H9 (cell line): ENCODE measurements around the gene DEPDC5. TPM values are rescaled to one million over a fixed set of nuclear protein-coding genes. Genes with fewer than 3 reads are reported as not detected.
A peak's percentile ranks its signal among the peaks of the same experiment; 100 is the strongest.

ENCODE experiments used
- DNase-seq: peaks from one replicate; pipeline ENCODE4 v3.0.0-alpha.2; 2017
- H2AFZ ChIP-seq: one replicate; pipeline ENCODE4 v1.6.1; 2013; ENCODE audit warnings: mild to moderate bottlenecking, low read length, control low read depth, moderate library complexity
- H2AK5ac ChIP-seq: 2 replicates; pipeline ENCODE4 v1.6.1; 2013; ENCODE audit warnings: low read length, control low read depth, mixed read lengths; ENCODE audit not compliant: insufficient read length
- H2BK120ac ChIP-seq: one replicate; pipeline ENCODE4 v1.6.1; 2013; ENCODE audit warnings: low read depth, mild to moderate bottlenecking, low read length, control low read depth, inconsistent platforms; ENCODE audit not compliant: poor library complexity, severe bottlenecking
- H2BK12ac ChIP-seq: 2 replicates; pipeline ENCODE4 v1.6.1; 2013; ENCODE audit warnings: low read length, control low read depth, mixed read lengths, low read depth; ENCODE audit not compliant: insufficient read length
- H2BK15ac ChIP-seq: 2 replicates; pipeline ENCODE4 v1.6.1; 2013; ENCODE audit warnings: low read depth, low read length, control low read depth
- H2BK20ac ChIP-seq: one replicate; pipeline ENCODE4 v1.6.1; 2013; ENCODE audit warnings: low read depth, mild to moderate bottlenecking, low read length, control low read depth, inconsistent platforms; ENCODE audit not compliant: poor library complexity, severe bottlenecking
- H2BK5ac ChIP-seq: 2 replicates; pipeline ENCODE4 v1.6.1; 2013; ENCODE audit warnings: low read length, control low read depth, mixed read lengths; ENCODE audit not compliant: insufficient read length
- H3K14ac ChIP-seq: 2 replicates; pipeline ENCODE4 v1.6.1; 2013; ENCODE audit warnings: low read length, control low read depth; ENCODE audit not compliant: insufficient read depth
- H3K18ac ChIP-seq: 2 replicates; pipeline ENCODE4 v1.6.1; 2013; ENCODE audit warnings: low read depth, mild to moderate bottlenecking, mixed read lengths, low read length, control low read depth; ENCODE audit not compliant: insufficient read length
- H3K23ac ChIP-seq: 2 replicates; pipeline ENCODE4 v1.6.1; 2013; ENCODE audit warnings: low read length, control low read depth, mixed read lengths, low read depth; ENCODE audit not compliant: insufficient read length
- H3K23me2 ChIP-seq: 2 replicates; pipeline ENCODE4 v1.6.1; 2013; ENCODE audit warnings: low read depth, mild to moderate bottlenecking, mixed read lengths, low read length, control low read depth; ENCODE audit not compliant: insufficient read length, poor library complexity, severe bottlenecking
- H3K27ac ChIP-seq: 2 replicates; pipeline ENCODE4 v1.5.1; 2013; ENCODE audit warnings: low read length, control low read depth, mixed read lengths, low read depth; ENCODE audit not compliant: insufficient read length
- H3K27me3 ChIP-seq: 2 replicates; pipeline ENCODE4 v1.6.1; 2013; ENCODE audit warnings: low read length, control low read depth, inconsistent platforms; ENCODE audit not compliant: insufficient read depth
- H3K4ac ChIP-seq: 2 replicates; pipeline ENCODE4 v1.6.1; 2013; ENCODE audit warnings: low read depth, mild to moderate bottlenecking, control low read depth, inconsistent platforms, low read length, moderate library complexity
- H3K4me1 ChIP-seq: 2 replicates; pipeline ENCODE4 v1.6.1; 2013; ENCODE audit warnings: low read length, control low read depth, inconsistent platforms; ENCODE audit not compliant: insufficient read depth
- H3K4me2 ChIP-seq: 2 replicates; pipeline ENCODE4 v1.6.1; 2013; ENCODE audit warnings: low read length, control low read depth, mixed read lengths; ENCODE audit not compliant: insufficient read length, insufficient read depth
- H3K56ac ChIP-seq: 2 replicates; pipeline ENCODE4 v1.6.1; 2013; ENCODE audit warnings: low read depth, mild to moderate bottlenecking, mixed read lengths, low read length, control low read depth; ENCODE audit not compliant: insufficient read length
- H3K79me1 ChIP-seq: 2 replicates; pipeline ENCODE4 v1.6.1; 2013; ENCODE audit warnings: low read depth, mild to moderate bottlenecking, moderate library complexity, low read length, control low read depth, inconsistent platforms; ENCODE audit not compliant: insufficient read depth, poor library complexity, severe bottlenecking
- H3K79me2 ChIP-seq: 2 replicates; pipeline ENCODE4 v1.6.1; 2013; ENCODE audit warnings: low read length, control low read depth, inconsistent platforms; ENCODE audit not compliant: insufficient read depth
- H3K9ac ChIP-seq: 2 replicates; pipeline ENCODE4 v1.6.1; 2013; ENCODE audit warnings: low read length, control low read depth, mixed read lengths; ENCODE audit not compliant: insufficient read length; ENCODE audit errors: extremely low read depth
- H3K9me3 ChIP-seq: one replicate; pipeline ENCODE4 v1.6.1; 2013; ENCODE audit warnings: low read depth, low read length, inconsistent platforms; ENCODE audit not compliant: control insufficient read depth
- H3T11ph ChIP-seq: one replicate; pipeline ENCODE4 v1.6.1; 2013; ENCODE audit warnings: mild to moderate bottlenecking, low read length, control low read depth, inconsistent platforms
- H4K20me1 ChIP-seq: one replicate; pipeline ENCODE4 v1.6.1; 2013; ENCODE audit not compliant: control insufficient read depth, insufficient read length, insufficient read depth
- H4K5ac ChIP-seq: 2 replicates; pipeline ENCODE4 v1.6.1; 2013; ENCODE audit warnings: low read depth, mild to moderate bottlenecking, mixed read lengths, low read length, control low read depth; ENCODE audit not compliant: insufficient read length
- H4K8ac ChIP-seq: replicated peaks from 2 replicates; pipeline ENCODE4 v1.6.1; 2013; ENCODE audit warnings: low read length, control low read depth, mixed read lengths, low read depth; ENCODE audit not compliant: insufficient read length
- H4K91ac ChIP-seq: 2 replicates; pipeline ENCODE4 v1.6.1; 2013; ENCODE audit warnings: low read depth, mild to moderate bottlenecking, moderate library complexity, mixed read lengths, low read length, control low read depth; ENCODE audit not compliant: insufficient read length
- H3K27ac Mint-ChIP-seq, 3 experiments: 2 replicates in 2 of 3; 3 replicates in 1 of 3; pipeline ENCODE4 v1.8.0; 2020 to 2021; ENCODE audit warnings: mixed read lengths in 3 of 3, mild to moderate bottlenecking in 1 of 3, moderate library complexity in 1 of 3
- H3K27me3 Mint-ChIP-seq: 2 replicates; pipeline ENCODE4 v1.8.0; 2021; ENCODE audit warnings: low read depth, mild to moderate bottlenecking, moderate library complexity, mixed read lengths
- H3K36me3 Mint-ChIP-seq, 3 experiments: 2 replicates in 2 of 3; 3 replicates in 1 of 3; pipeline ENCODE4 v1.8.0; 2020 to 2021; ENCODE audit warnings: low read depth in 3 of 3, mixed read lengths in 3 of 3; ENCODE audit not compliant: insufficient read depth in 1 of 3
- H3K4me1 Mint-ChIP-seq, 2 experiments: 2 replicates each; pipeline ENCODE4 v1.8.0; 2020; ENCODE audit warnings: mixed read lengths in 2 of 2
- H3K4me3 Mint-ChIP-seq, 2 experiments: 2 replicates in 1 of 2; 3 replicates in 1 of 2; pipeline ENCODE4 v1.8.0; 2020 to 2021; ENCODE audit warnings: mild to moderate bottlenecking in 2 of 2, mixed read lengths in 2 of 2, moderate library complexity in 1 of 2
- H3K9me3 Mint-ChIP-seq, 2 experiments: 2 replicates in 1 of 2; 3 replicates in 1 of 2; pipeline ENCODE4 v1.8.0; 2020; ENCODE audit warnings: mild to moderate bottlenecking in 2 of 2, mixed read lengths in 2 of 2, moderate library complexity in 1 of 2
- WGBS: extraction: QIAGEN DNeasy Blood & Tissue Kit; methylation state at CpG from one replicate; pipeline ENCODE4 v1.1.7; 2013; ENCODE audit warnings: missing lambda C conversion rate, low lambda C conversion rate, mixed read lengths; ENCODE audit not compliant: insufficient read length; ENCODE audit errors: extremely low coverage; 5-methylcytosine and 5-hydroxymethylcytosine counted together
- total RNA-seq: library from RNA; stranded (reverse); gene quantifications from 2 replicates; pipeline ENCODE4 v1.2.1, GENCODE V29; 2021
- TF ChIP-seq, protein P1 (sequence below): fragments of 200-600 bp; sonication (generic); conservative IDR thresholded peaks from 3 replicates; pipeline ENCODE4 v1.8.0; 2021; ENCODE audit warnings: antibody characterized with exemption, mild to moderate bottlenecking

Gene DEPDC5
- total RNA-seq, 1 experiment from 2014 or later = 29.2 TPM

DNA sequence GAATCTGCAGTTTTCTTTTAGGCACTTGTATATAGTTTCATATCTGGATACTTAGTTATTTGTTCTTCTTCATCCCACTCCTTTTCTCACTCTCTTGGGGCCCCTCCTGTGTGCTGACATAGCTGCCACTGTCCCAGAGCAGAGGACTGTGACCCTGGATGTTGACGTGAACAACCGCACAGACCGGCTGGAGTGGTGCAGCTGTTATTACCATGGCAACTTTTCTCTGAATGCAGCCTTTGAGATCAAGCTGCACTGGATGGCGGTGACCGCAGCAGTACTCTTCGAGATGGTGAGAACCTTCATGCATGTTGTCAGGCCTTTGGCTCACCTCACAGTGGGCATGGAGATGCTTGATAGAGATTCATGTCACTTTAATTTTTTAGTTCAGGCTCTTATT is 139.6 kb downstream of the DEPDC5 start:
- peaks cover 15 to 25% of the 10 kb centered on the region in 2 experiments for H3K4me1 Mint-ChIP-seq

More for the DNA sequence above, 139.6 kb downstream of the DEPDC5 start:
- Histone ChIP-seq H3K18ac (no peak overlapping the region), H2AK5ac (no peak overlapping the region), H3K27ac (no peak overlapping the region), H2BK15ac (no peak overlapping the region), H2BK5ac (no peak overlapping the region), H3K9ac (no peak overlapping the region), H3K4me1 (peaks cover 5% of the 10 kb centered on the region; the same call in 1 of the 2 replicates), H2BK12ac (no peak overlapping the region), H3K23ac (no peak overlapping the region), H2BK20ac (no peak overlapping the region), H4K20me1 (no peaks in the 10 kb centered on the region), H3K79me1 (no peaks in the 10 kb centered on the region), H2AFZ (no peak overlapping the region), H3K14ac (no peak overlapping the region), H3K79me2 (no peaks in the 10 kb centered on the region), H3K9me3 (no peaks in the 10 kb centered on the region), H2BK120ac (no peak overlapping the region), H4K8ac (no peak overlapping the region), H3K4me2 (no peak overlapping the region), H3K27me3 (no peaks in the 10 kb centered on the region), H3K56ac (no peak overlapping the region), H3K23me2 (no peaks in the 10 kb centered on the region), H3K4ac (no peak overlapping the region), H4K91ac (no peak overlapping the region), H3T11ph (no peak overlapping the region), H4K5ac (no peak overlapping the region)
- Mint-ChIP-seq H3K27me3 (no peaks in the 10 kb centered on the region), H3K9me3 (no peaks in the 10 kb centered on the region), H3K4me3 (no peak overlapping the region), H3K36me3 (peaks cover 2 to 32% (median 12%) of the 10 kb centered on the region in 3 experiments; a peak in 6 of 7 replicates), H3K27ac (peak overlapping the region in 1 of 3 experiments; percentile 86; a peak in 1 of 7 replicates)
- TF ChIP-seq, protein P1, sequence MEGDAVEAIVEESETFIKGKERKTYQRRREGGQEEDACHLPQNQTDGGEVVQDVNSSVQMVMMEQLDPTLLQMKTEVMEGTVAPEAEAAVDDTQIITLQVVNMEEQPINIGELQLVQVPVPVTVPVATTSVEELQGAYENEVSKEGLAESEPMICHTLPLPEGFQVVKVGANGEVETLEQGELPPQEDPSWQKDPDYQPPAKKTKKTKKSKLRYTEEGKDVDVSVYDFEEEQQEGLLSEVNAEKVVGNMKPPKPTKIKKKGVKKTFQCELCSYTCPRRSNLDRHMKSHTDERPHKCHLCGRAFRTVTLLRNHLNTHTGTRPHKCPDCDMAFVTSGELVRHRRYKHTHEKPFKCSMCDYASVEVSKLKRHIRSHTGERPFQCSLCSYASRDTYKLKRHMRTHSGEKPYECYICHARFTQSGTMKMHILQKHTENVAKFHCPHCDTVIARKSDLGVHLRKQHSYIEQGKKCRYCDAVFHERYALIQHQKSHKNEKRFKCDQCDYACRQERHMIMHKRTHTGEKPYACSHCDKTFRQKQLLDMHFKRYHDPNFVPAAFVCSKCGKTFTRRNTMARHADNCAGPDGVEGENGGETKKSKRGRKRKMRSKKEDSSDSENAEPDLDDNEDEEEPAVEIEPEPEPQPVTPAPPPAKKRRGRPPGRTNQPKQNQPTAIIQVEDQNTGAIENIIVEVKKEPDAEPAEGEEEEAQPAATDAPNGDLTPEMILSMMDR = no peak
- DNase-seq = no peak
- no CpG with 5 or more reads among the region's 6 CpGs for WGBS
